Suprapubic skin (tissue), 4 donors: ENCODE results near the gene MYOM1. TPM values are rescaled to one million over a fixed set of nuclear protein-coding genes. Genes with fewer than 3 reads are reported as not detected.

Experiments used
- DNase-seq, 2 donors: peaks; one replicate each; pipeline ENCODE4 v3.0.0-alpha.2; 2019; ENCODE audit warnings: low spot score in 2 of 2
- H3K27ac ChIP-seq: fragments of 200-600 bp; sonication (generic); one replicate; pipeline ENCODE4 v1.5.1; 2019
- H3K27me3 ChIP-seq: fragments of 200-600 bp; sonication (generic); one replicate; pipeline ENCODE4 v1.5.1; 2019
- H3K36me3 ChIP-seq: fragments of 200-600 bp; sonication (generic); one replicate; pipeline ENCODE4 v1.5.1; 2019
- H3K4me1 ChIP-seq: fragments of 200-600 bp; sonication (generic); one replicate; pipeline ENCODE4 v1.5.1; 2019
- H3K4me3 ChIP-seq: fragments of 200-600 bp; sonication (generic); one replicate; pipeline ENCODE4 v1.5.1; 2019; ENCODE audit warnings: mild to moderate bottlenecking
- H3K9me3 ChIP-seq: fragments of 200-600 bp; sonication (generic); one replicate; pipeline ENCODE4 v1.5.1; 2019
- CTCF ChIP-seq, 2 donors: fragments of 200-600 bp in 1 of 2; fragments of 450-650 bp in 1 of 2; sonication (generic) in 1 of 2; IDR thresholded peaks; one replicate each; pipeline ENCODE4 v1.5.1; 2016 to 2019; ENCODE audit warnings: antibody characterized with exemption in 2 of 2, mild to moderate bottlenecking in 1 of 2, moderate library complexity in 1 of 2
- EP300 ChIP-seq: sonication (generic); formaldehyde crosslinking; IDR thresholded peaks from one replicate; pipeline ENCODE4 v1.6.1; 2017; ENCODE audit warnings: antibody characterized with exemption
- POLR2A ChIP-seq, 2 donors: fragments of 450-650 bp; IDR thresholded peaks; one replicate each; pipeline ENCODE4 v1.6.1; 2017; ENCODE audit warnings: antibody characterized with exemption in 2 of 2, mild to moderate bottlenecking in 2 of 2, moderate library complexity in 2 of 2
- POLR2AphosphoS5 ChIP-seq, 3 donors: sonication (generic); formaldehyde crosslinking; IDR thresholded peaks; one replicate each; pipeline ENCODE4 v1.6.1; 2017; ENCODE audit warnings: antibody characterized with exemption in 3 of 3
- WGBS: methylation state at CpG from one replicate; pipeline ENCODE4 v1.1.5; 2018; 5-methylcytosine and 5-hydroxymethylcytosine counted together
- total RNA-seq, 4 donors: library from RNA; depleted of rRNA; stranded (reverse); fragments of >200 nt; gene quantifications; one replicate each; pipeline ENCODE4 v1.1.0, GENCODE V29; 2016

MYOM1 gene
- total RNA-seq, 4 donors from 2014 or later, result 0.99 to 2.1 (median 1.6) TPM

- no peak for DNase-seq
- 88% methylated on average over 8 of the region's 8 CpGs for WGBS
- H3K27me3 ChIP-seq, result no peaks in the 10 kb centered on the region
- H3K9me3 ChIP-seq, result no peaks in the 10 kb centered on the region
- H3K4me3 ChIP-seq, result no peak overlapping the region
- TF ChIP-seq EP300 (no peak), POLR2AphosphoS5 (IDR thresholded peaks at IDR 0.05) (no peak), CTCF (IDR thresholded peaks at IDR 0.05) (no peak), POLR2A (IDR thresholded peaks at IDR 0.05) (no peak)
- no peaks in the 10 kb centered on the region for H3K4me1 ChIP-seq
- no peak overlapping the region for H3K27ac ChIP-seq
- no peaks in the 10 kb centered on the region for H3K36me3 ChIP-seq
Measured at GRCh38 chr18:3186678-3187658, 32.8 kb downstream of the MYOM1 start.

DNA sequence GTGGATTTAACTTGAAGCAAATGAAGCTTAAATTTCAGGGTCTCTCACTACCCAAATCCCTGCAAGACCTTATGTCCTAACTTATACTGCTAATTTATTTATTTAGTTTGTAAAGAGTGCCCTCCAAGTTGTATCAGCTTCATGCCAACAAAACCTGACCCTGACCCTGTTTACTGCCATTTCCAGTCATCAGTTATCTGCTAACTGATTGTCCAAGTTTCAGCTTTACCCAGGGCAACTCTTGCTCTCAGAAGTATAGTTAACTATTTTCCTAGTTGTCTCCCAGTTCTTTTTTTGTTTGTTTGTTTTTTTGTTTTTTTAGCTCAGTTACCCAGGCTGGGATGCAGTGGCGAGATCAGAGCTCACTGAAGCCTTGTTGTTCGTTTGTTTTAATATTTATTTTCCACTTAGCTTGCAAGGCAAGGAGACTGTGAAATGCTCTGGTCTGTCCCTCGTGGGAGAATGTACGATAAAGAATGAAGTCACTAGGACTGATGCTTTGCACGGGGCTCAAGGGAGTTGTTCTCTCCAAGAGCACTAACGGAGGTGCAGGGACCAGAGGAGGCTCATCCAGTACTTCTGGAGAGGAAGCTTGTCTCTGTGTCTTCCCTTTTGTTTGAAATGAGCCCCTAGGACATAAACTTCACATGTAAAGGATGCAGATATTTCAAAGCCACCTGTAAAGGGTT, 35.3 kb downstream of the MYOM1 start:
- Histone ChIP-seq H3K27me3 (no peaks in the 10 kb centered on the region), H3K27ac (no peak overlapping the region), H3K36me3 (no peaks in the 10 kb centered on the region), H3K4me3 (no peak overlapping the region), H3K9me3 (no peaks in the 10 kb centered on the region), H3K4me1 (no peaks in the 10 kb centered on the region)
- 76% methylated on average over 6 of the region's 6 CpGs for WGBS
- no peak for DNase-seq
- TF ChIP-seq CTCF (IDR thresholded peaks at IDR 0.05) (no peak), POLR2A (IDR thresholded peaks at IDR 0.05) (no peak), POLR2AphosphoS5 (IDR thresholded peaks at IDR 0.05) (no peak), EP300 (no peak)

- no peaks in the 10 kb centered on the region for H3K36me3 ChIP-seq
- no peak for TF ChIP-seq POLR2A (IDR thresholded peaks at IDR 0.05)
- no peak for TF ChIP-seq EP300
- TF ChIP-seq CTCF (IDR thresholded peaks at IDR 0.05), result no peak
- TF ChIP-seq POLR2AphosphoS5 (IDR thresholded peaks at IDR 0.05), result no peak
- whole genome bisulfite sequencing, result 97% methylated on average over 13 of the region's 15 CpGs
Measured at GRCh38 chr18:3183103-3183717, 36.6 kb downstream of the MYOM1 start.

GRCh38 chr18:3180325-3180724, 39.4 kb downstream of the MYOM1 start:
- Histone ChIP-seq H3K4me1 (no peaks in the 10 kb centered on the region), H3K27ac (no peak overlapping the region), H3K27me3 (no peaks in the 10 kb centered on the region), H3K9me3 (no peaks in the 10 kb centered on the region), H3K4me3 (no peak overlapping the region), H3K36me3 (no peaks in the 10 kb centered on the region)
- no peak for TF ChIP-seq POLR2A (IDR thresholded peaks at IDR 0.05)
- no peak for TF ChIP-seq POLR2AphosphoS5 (IDR thresholded peaks at IDR 0.05)
- TF ChIP-seq CTCF (IDR thresholded peaks at IDR 0.05), result no peak
- no peak for TF ChIP-seq EP300
- no peak for DNase-seq
- 64% methylated on average over 2 of the region's 2 CpGs for whole genome bisulfite sequencing

More at GRCh38 chr18:3183103-3183717, 36.6 kb downstream of the MYOM1 start:
- no peaks in the 10 kb centered on the region for H3K4me1 ChIP-seq
- H3K27ac ChIP-seq, result no peak overlapping the region
- no peaks in the 10 kb centered on the region for H3K9me3 ChIP-seq
- no peak overlapping the region for H3K4me3 ChIP-seq
- H3K27me3 ChIP-seq, result no peaks in the 10 kb centered on the region
- no peak for DNase-seq
